Measurements from ENCODE around the gene ELOVL3.

DNA sequence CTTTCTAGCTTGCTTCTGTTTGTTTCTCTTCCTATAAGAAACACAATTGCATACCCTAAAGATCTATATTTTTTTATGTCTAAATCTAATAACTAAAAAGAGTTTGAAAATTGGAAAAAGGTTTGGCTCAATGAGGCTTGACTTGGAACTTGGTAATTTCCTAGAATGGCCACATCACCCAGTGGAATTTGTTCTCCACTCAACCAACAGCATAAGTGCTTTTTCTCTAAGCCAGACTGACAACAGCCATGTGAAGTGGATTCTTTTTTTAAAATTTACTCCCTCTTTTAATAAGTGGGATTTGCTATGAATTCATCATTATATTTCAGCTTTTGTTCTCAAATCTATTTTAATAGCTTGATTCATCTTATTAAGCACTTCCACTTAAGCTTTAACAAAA is 53.0 kb downstream of the ELOVL3 start:
- TF ChIP-seq, protein P1, sequence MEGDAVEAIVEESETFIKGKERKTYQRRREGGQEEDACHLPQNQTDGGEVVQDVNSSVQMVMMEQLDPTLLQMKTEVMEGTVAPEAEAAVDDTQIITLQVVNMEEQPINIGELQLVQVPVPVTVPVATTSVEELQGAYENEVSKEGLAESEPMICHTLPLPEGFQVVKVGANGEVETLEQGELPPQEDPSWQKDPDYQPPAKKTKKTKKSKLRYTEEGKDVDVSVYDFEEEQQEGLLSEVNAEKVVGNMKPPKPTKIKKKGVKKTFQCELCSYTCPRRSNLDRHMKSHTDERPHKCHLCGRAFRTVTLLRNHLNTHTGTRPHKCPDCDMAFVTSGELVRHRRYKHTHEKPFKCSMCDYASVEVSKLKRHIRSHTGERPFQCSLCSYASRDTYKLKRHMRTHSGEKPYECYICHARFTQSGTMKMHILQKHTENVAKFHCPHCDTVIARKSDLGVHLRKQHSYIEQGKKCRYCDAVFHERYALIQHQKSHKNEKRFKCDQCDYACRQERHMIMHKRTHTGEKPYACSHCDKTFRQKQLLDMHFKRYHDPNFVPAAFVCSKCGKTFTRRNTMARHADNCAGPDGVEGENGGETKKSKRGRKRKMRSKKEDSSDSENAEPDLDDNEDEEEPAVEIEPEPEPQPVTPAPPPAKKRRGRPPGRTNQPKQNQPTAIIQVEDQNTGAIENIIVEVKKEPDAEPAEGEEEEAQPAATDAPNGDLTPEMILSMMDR (conservative IDR thresholded peaks at IDR 0.05 in 1 of 2, IDR thresholded peaks at IDR 0.05 in 1 of 2; ENCODE audit: extremely low read depth in 1 of 2, insufficient read depth in 1 of 2, low read depth in 1 of 2, low read length in 2 of 2): no peak
- TF ChIP-seq EZH2 (IDR thresholded peaks at IDR 0.05; ENCODE audit: borderline replicate concordance, low read length): no peak
